ENCODE data around the gene ST8SIA6. TPM values are rescaled to one million over a fixed set of nuclear protein-coding genes. Genes with fewer than 3 reads are reported as not detected.

The ST8SIA6 gene
- total RNA-seq, 3 donors from 2014 or later (not counting 1 experiment from before 2014, with no cell fraction given), result 12.2 to 19.7 (median 12.5) TPM

GRCh38 chr10:17418249-17418648, 36.1 kb downstream of the ST8SIA6 start:
- Mint-ChIP-seq H3K27ac (no peak overlapping the region), H3K9me3 (no peaks in the 10 kb centered on the region), H3K4me3 (no peak overlapping the region), H3K27me3 (ENCODE audit: low read depth in 2 of 2) (no peaks in the 10 kb centered on the region), H3K36me3 (no peaks in the 10 kb centered on the region), H3K4me1 (peaks cover 18 to 23% of the 10 kb centered on the region in 2 donors)
- no peaks in the 10 kb centered on the region for H3K4me1 ChIP-seq (ENCODE audit: control insufficient read depth, insufficient read depth, low read length)
- DNase-seq (no peak), ATAC-seq (no peak)
- no peaks in the 10 kb centered on the region for H3K36me3 ChIP-seq (ENCODE audit: control insufficient read depth, insufficient read depth, low read length)
- no peak overlapping the region for H3K4me3 ChIP-seq (ENCODE audit: low read length)
- H3K27ac ChIP-seq (ENCODE audit: low read length), result no peak overlapping the region
- no peaks in the 10 kb centered on the region for H3K9me3 ChIP-seq (ENCODE audit: control insufficient read depth, insufficient read depth, low read length)
- intact Hi-C loops (cut with micrococcal nuclease), result no loop called here
- TF ChIP-seq, protein P1, sequence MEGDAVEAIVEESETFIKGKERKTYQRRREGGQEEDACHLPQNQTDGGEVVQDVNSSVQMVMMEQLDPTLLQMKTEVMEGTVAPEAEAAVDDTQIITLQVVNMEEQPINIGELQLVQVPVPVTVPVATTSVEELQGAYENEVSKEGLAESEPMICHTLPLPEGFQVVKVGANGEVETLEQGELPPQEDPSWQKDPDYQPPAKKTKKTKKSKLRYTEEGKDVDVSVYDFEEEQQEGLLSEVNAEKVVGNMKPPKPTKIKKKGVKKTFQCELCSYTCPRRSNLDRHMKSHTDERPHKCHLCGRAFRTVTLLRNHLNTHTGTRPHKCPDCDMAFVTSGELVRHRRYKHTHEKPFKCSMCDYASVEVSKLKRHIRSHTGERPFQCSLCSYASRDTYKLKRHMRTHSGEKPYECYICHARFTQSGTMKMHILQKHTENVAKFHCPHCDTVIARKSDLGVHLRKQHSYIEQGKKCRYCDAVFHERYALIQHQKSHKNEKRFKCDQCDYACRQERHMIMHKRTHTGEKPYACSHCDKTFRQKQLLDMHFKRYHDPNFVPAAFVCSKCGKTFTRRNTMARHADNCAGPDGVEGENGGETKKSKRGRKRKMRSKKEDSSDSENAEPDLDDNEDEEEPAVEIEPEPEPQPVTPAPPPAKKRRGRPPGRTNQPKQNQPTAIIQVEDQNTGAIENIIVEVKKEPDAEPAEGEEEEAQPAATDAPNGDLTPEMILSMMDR (IDR thresholded peaks at IDR 0.05), result no peak
- H3K27me3 ChIP-seq (ENCODE audit: control insufficient read depth, insufficient read depth, low read length), result no peaks in the 10 kb centered on the region
- 86% methylated on average over 2 of the region's 2 CpGs for WGBS (ENCODE audit: insufficient coverage)

DNA sequence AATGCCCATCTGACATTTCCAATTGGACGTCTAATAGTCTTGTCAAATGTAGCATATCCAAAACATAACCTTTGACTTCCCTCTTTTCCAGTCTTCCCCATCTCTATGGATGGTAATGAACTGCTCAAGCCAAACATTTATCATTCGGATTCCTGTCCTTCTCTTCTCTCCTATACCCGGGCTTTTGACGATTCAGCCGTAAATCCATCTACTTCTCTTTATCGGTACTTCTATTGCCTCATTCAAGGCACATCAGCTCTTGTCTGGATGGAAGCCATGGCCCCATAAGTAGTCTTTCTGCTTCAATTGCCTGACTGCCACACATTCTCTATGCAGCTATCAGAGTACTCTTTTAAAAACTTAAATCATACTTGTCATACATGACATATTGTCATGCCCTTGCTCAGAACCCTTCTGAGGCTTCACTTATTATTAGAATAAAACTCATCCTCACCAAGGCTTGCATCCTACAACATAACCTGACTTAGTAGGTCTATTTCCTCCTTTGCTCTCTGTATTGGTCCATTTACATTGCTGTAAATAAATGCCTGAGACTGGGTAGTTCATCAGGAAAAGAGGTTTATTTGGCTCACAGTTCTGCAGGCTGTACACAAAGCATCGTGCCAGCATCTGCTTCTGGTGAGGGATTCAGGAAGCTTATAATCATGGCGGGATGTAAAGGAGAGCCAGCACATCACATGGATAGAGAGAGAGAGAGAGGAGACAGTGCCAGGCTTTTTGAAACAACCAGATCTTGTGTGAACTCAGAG, 37.8 kb downstream of the ST8SIA6 start:
- H3K36me3 ChIP-seq (ENCODE audit: control insufficient read depth, insufficient read depth, low read length), result no peaks in the 10 kb centered on the region
- no peaks in the 10 kb centered on the region for H3K4me1 ChIP-seq (ENCODE audit: control insufficient read depth, insufficient read depth, low read length)
- H3K27ac Mint-ChIP-seq, result no peak overlapping the region
- H3K9me3 Mint-ChIP-seq, result no peaks in the 10 kb centered on the region
- no peak overlapping the region for H3K4me3 Mint-ChIP-seq
- 92% methylated on average over 8 of the region's 8 CpGs for WGBS (ENCODE audit: insufficient coverage)
- H3K36me3 Mint-ChIP-seq, result no peaks in the 10 kb centered on the region
- H3K27me3 ChIP-seq (ENCODE audit: control insufficient read depth, insufficient read depth, low read length), result no peaks in the 10 kb centered on the region
- peaks cover 24 to 26% of the 10 kb centered on the region in 2 donors for H3K4me1 Mint-ChIP-seq
- DNase-seq (no peak), ATAC-seq (no peak)
- H3K9me3 ChIP-seq (ENCODE audit: control insufficient read depth, insufficient read depth, low read length), result no peaks in the 10 kb centered on the region
- H3K27ac ChIP-seq (ENCODE audit: low read length), result no peak overlapping the region
- intact Hi-C loops (cut with micrococcal nuclease), result no loop called here
- H3K27me3 Mint-ChIP-seq (ENCODE audit: low read depth in 2 of 2), result no peaks in the 10 kb centered on the region
- TF ChIP-seq, protein P1 (IDR thresholded peaks at IDR 0.05), result no peak
- H3K4me3 ChIP-seq (ENCODE audit: low read length), result no peak overlapping the region

- Histone ChIP-seq H3K9me3 (ENCODE audit: control insufficient read depth, insufficient read depth, low read length) (no peaks in the 10 kb centered on the region), H3K4me3 (ENCODE audit: low read length) (no peak overlapping the region), H3K36me3 (ENCODE audit: control insufficient read depth, insufficient read depth, low read length) (no peaks in the 10 kb centered on the region), H3K27ac (ENCODE audit: low read length) (no peak overlapping the region), H3K27me3 (ENCODE audit: control insufficient read depth, insufficient read depth, low read length) (no peaks in the 10 kb centered on the region), H3K4me1 (ENCODE audit: control insufficient read depth, insufficient read depth, low read length) (no peaks in the 10 kb centered on the region)
- Mint-ChIP-seq H3K4me1 (peaks cover 26 to 32% of the 10 kb centered on the region in 2 donors), H3K27ac (peak overlapping the region in 1 of 2 donors; percentile 44), H3K27me3 (ENCODE audit: low read depth in 2 of 2) (no peaks in the 10 kb centered on the region), H3K9me3 (no peaks in the 10 kb centered on the region), H3K36me3 (no peaks in the 10 kb centered on the region), H3K4me3 (no peak overlapping the region)
- intact Hi-C loops (cut with micrococcal nuclease), result no loop called here
- TF ChIP-seq, protein P1 (IDR thresholded peaks at IDR 0.05), result no peak
- ATAC-seq (no peak), DNase-seq (no peak)
- WGBS (ENCODE audit: insufficient coverage), result 88% methylated on average over 3 of the region's 3 CpGs
Observed at GRCh38 chr10:17415046-17415658, 39.2 kb downstream of the ST8SIA6 start.

Measured in natural killer cell (primary cell).